Endothelial cell of umbilical vein (primary cell): Measurements from ENCODE around the gene MCTP1.

Experiments
- EZH2 ChIP-seq: IDR thresholded peaks from 2 replicates; pipeline ENCODE4 v1.6.1; 2012; ENCODE audit warnings: borderline replicate concordance, low read depth, mild to moderate bottlenecking, moderate library complexity, low read length, inconsistent platforms; ENCODE audit not compliant: severe bottlenecking
- GATA2 ChIP-seq: IDR thresholded peaks from 2 replicates; pipeline ENCODE4 v1.7.0; 2011; ENCODE audit warnings: low read depth, mild to moderate bottlenecking, moderate library complexity, mixed read lengths, low read length; ENCODE audit not compliant: insufficient read length, insufficient read depth
- MYC ChIP-seq: IDR thresholded peaks from one replicate; pipeline ENCODE4 v1.6.1; 2011; ENCODE audit warnings: mild to moderate bottlenecking, low read depth, low read length
- POLR2A ChIP-seq: IDR thresholded peaks from 2 replicates; pipeline ENCODE4 v1.6.1; 2012; ENCODE audit warnings: low read depth, mild to moderate bottlenecking, control low read depth, low read length
- POLR2AphosphoS5 ChIP-seq: IDR thresholded peaks from 2 replicates; pipeline ENCODE4 v1.6.1; 2012; ENCODE audit warnings: low read depth, mild to moderate bottlenecking, control low read depth, low read length, moderate library complexity; ENCODE audit not compliant: insufficient read depth
- TF ChIP-seq, protein P1 (sequence below), 2 donors: IDR thresholded peaks; 1 replicate in 1 of 2; 2 replicates in 1 of 2; pipeline ENCODE4 v1.5.1; 2011; ENCODE audit warnings: low read length in 2 of 2, mild to moderate bottlenecking in 2 of 2, moderate library complexity in 2 of 2, control low read depth in 1 of 2, inconsistent platforms in 1 of 2, low read depth in 1 of 2; ENCODE audit not compliant: insufficient read depth in 1 of 2; ENCODE audit errors: extremely low read depth in 1 of 2
- TF ChIP-seq, protein P2 (sequence below): IDR thresholded peaks from 2 replicates; pipeline ENCODE4 v1.6.1; 2011; ENCODE audit not compliant: insufficient read depth, insufficient read length

DNA sequence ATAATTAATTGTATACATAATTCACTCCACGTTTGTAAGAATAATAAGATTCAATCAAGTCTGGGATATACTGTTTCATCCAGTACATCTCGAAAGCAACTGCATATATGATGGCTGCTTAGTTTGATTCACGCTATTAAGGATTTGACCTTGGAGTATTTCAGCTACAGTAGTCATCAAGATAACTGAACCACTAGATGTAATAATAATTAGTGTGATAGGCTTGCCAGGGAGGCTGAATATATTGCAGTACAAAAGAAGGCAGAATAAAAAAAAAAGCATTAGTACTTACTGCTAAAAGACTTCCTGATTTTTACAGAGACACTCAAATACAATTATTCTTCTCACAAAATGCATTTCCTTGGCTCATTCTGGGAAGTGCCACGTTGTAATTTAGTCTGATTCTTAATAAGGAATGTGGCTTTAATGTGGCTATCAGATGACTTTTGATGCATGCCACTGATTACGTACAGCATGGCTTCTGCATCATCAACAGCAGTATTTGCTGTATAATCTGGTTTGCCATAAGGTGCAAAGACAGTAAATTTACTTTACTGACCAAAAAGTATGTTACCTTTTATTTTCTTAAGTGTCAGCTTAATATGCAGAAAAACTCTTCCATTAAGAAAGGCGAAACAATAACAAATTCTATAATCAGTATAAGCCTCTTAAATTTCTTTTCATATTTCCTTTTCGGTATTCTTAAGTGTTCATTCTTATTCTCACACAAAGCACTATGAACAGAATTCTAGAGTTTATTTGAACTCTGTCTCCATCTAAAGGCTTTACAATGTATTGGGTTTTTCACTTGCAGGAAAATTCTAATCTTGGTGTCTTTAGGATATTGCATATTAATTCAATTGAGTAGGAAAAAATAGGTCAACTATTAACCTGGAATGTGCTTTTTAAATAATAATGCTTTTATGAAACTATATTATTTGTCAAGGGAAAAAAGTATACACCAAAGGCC lies 500.1 kb downstream of the MCTP1 start:
- TF ChIP-seq, protein P1, sequence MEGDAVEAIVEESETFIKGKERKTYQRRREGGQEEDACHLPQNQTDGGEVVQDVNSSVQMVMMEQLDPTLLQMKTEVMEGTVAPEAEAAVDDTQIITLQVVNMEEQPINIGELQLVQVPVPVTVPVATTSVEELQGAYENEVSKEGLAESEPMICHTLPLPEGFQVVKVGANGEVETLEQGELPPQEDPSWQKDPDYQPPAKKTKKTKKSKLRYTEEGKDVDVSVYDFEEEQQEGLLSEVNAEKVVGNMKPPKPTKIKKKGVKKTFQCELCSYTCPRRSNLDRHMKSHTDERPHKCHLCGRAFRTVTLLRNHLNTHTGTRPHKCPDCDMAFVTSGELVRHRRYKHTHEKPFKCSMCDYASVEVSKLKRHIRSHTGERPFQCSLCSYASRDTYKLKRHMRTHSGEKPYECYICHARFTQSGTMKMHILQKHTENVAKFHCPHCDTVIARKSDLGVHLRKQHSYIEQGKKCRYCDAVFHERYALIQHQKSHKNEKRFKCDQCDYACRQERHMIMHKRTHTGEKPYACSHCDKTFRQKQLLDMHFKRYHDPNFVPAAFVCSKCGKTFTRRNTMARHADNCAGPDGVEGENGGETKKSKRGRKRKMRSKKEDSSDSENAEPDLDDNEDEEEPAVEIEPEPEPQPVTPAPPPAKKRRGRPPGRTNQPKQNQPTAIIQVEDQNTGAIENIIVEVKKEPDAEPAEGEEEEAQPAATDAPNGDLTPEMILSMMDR (IDR thresholded peaks at IDR 0.05; ENCODE audit: extremely low read depth in 1 of 2, insufficient read depth in 1 of 2, low read depth in 1 of 2, low read length in 2 of 2), result no peak
- no peak for TF ChIP-seq EZH2
- no peak for TF ChIP-seq POLR2A
- TF ChIP-seq GATA2, result no peak
- no peak for TF ChIP-seq POLR2AphosphoS5
- no peak for TF ChIP-seq MYC
- TF ChIP-seq, protein P2, sequence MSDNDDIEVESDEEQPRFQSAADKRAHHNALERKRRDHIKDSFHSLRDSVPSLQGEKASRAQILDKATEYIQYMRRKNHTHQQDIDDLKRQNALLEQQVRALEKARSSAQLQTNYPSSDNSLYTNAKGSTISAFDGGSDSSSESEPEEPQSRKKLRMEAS, result no peak
